Parathyroid adenoma (tissue), 2 donors: Measurements from ENCODE around the gene TMPRSS6.
"Not testable (repeated sequence)": the region's sequence is repeated elsewhere in the genome, so short reads cannot be mapped to it uniquely, and the experiment has no call there.

Source experiments
- H2AFZ ChIP-seq: fragments of 300-600 bp; sonication (generic); one replicate; pipeline ENCODE4 v1.7.0; 2017; ENCODE audit warnings: antibody characterized with exemption, mild to moderate bottlenecking
- H3K27ac ChIP-seq: fragments of 300-600 bp; sonication (generic); one replicate; pipeline ENCODE4 v1.7.0; 2017
- H3K27me3 ChIP-seq: fragments of 300-600 bp; sonication (generic); one replicate; pipeline ENCODE4 v1.7.0; 2017; ENCODE audit warnings: low read length; ENCODE audit not compliant: control insufficient read depth, insufficient read depth
- H3K36me3 ChIP-seq: fragments of 300-600 bp; sonication (generic); one replicate; pipeline ENCODE4 v1.7.0; 2017; ENCODE audit warnings: low read length; ENCODE audit not compliant: control insufficient read depth, insufficient read depth
- H3K4me1 ChIP-seq: fragments of 300-600 bp; sonication (generic); one replicate; pipeline ENCODE4 v1.7.0; 2017; ENCODE audit warnings: control low read depth
- H3K4me2 ChIP-seq: fragments of 300-600 bp; sonication (generic); one replicate; pipeline ENCODE4 v1.7.0; 2017; ENCODE audit warnings: low read length
- H3K4me3 ChIP-seq: fragments of 300-600 bp; sonication (generic); one replicate; pipeline ENCODE4 v1.7.0; 2017; ENCODE audit warnings: low read depth, low read length
- H3K79me2 ChIP-seq: fragments of 300-600 bp; sonication (generic); one replicate; pipeline ENCODE4 v1.7.0; 2017; ENCODE audit warnings: control low read depth
- H3K9ac ChIP-seq: fragments of 300-600 bp; sonication (generic); one replicate; pipeline ENCODE4 v1.7.0; 2017; ENCODE audit warnings: mild to moderate bottlenecking
- H3K9me3 ChIP-seq: fragments of 300-600 bp; sonication (generic); one replicate; pipeline ENCODE4 v1.7.0; 2017; ENCODE audit warnings: low read length; ENCODE audit not compliant: control insufficient read depth
- CTCF ChIP-seq: fragments of 300-600 bp; sonication (generic); IDR thresholded peaks from one replicate; pipeline ENCODE4 v1.7.0; 2017; ENCODE audit warnings: antibody characterized with exemption, mild to moderate bottlenecking
- donor health status: primary hyperparathyroidism.

The TMPRSS6 gene

GRCh38 chr22:37077802-37078448 lies 31.6 kb downstream of the TMPRSS6 start:
- Histone ChIP-seq H2AFZ (no peak overlapping the region), H3K27me3 (no peaks in the 10 kb centered on the region), H3K79me2 (no peaks in the 10 kb centered on the region), H3K27ac (no peak overlapping the region), H3K4me2 (no peak overlapping the region), H3K4me3 (no peak overlapping the region), H3K9me3 (no peaks in the 10 kb centered on the region), H3K36me3 (no peaks in the 10 kb centered on the region), H3K4me1 (no peaks in the 10 kb centered on the region), H3K9ac (no peak overlapping the region)
- peak; percentile 60 for TF ChIP-seq CTCF

- no peak overlapping the region for H2AFZ ChIP-seq
- H3K4me3 ChIP-seq = no peak overlapping the region
- no peaks in the 10 kb centered on the region for H3K36me3 ChIP-seq
- H3K4me1 ChIP-seq = no peaks in the 10 kb centered on the region
- no peaks in the 10 kb centered on the region for H3K27me3 ChIP-seq
- H3K4me2 ChIP-seq = no peak overlapping the region
- no peak overlapping the region for H3K9ac ChIP-seq
- no peak overlapping the region for H3K27ac ChIP-seq
- no peaks in the 10 kb centered on the region for H3K9me3 ChIP-seq
- no peak for TF ChIP-seq CTCF
- no peaks in the 10 kb centered on the region for H3K79me2 ChIP-seq
These were observed 33.6 kb downstream of the TMPRSS6 start for GRCh38 chr22:37075822-37076433.

- Histone ChIP-seq H3K9ac (no peak overlapping the region), H3K27ac (no peak overlapping the region), H3K36me3 (no peaks in the 10 kb centered on the region), H3K27me3 (no peaks in the 10 kb centered on the region), H3K79me2 (no peaks in the 10 kb centered on the region), H2AFZ (no peak overlapping the region), H3K4me3 (no peak overlapping the region), H3K9me3 (no peaks in the 10 kb centered on the region), H3K4me2 (no peak overlapping the region), H3K4me1 (no peaks in the 10 kb centered on the region)
- TF ChIP-seq CTCF = no peak
These were observed 34.5 kb downstream of the TMPRSS6 start for GRCh38 chr22:37075046-37075445.

GRCh38 chr22:37074537-37074936 lies 35.0 kb downstream of the TMPRSS6 start:
- no peak overlapping the region for H2AFZ ChIP-seq
- no peaks in the 10 kb centered on the region for H3K4me1 ChIP-seq
- no peak for TF ChIP-seq CTCF
- H3K27me3 ChIP-seq = no peaks in the 10 kb centered on the region
- H3K4me3 ChIP-seq = no peak overlapping the region
- no peak overlapping the region for H3K4me2 ChIP-seq
- no peaks in the 10 kb centered on the region for H3K36me3 ChIP-seq
- no peaks in the 10 kb centered on the region for H3K79me2 ChIP-seq
- H3K9ac ChIP-seq = no peak overlapping the region
- no peaks in the 10 kb centered on the region for H3K9me3 ChIP-seq
- no peak overlapping the region for H3K27ac ChIP-seq

- Histone ChIP-seq H3K4me2 (no peak overlapping the region), H3K27ac (no peak overlapping the region), H3K4me3 (no peak overlapping the region), H3K27me3 (peaks cover 5% of the 10 kb centered on the region), H3K36me3 (no peaks in the 10 kb centered on the region), H3K4me1 (no peaks in the 10 kb centered on the region), H3K9me3 (no peaks in the 10 kb centered on the region), H3K79me2 (no peaks in the 10 kb centered on the region), H2AFZ (no peak overlapping the region), H3K9ac (no peak overlapping the region)
- TF ChIP-seq CTCF = no peak
These were observed 36.8 kb downstream of the TMPRSS6 start for GRCh38 chr22:37072673-37073072.

GRCh38 chr22:37071850-37072592 lies 37.5 kb downstream of the TMPRSS6 start:
- not testable (repeated sequence) for H3K79me2 ChIP-seq, H3K4me1 ChIP-seq, H3K36me3 ChIP-seq, H2AFZ ChIP-seq, H3K4me2 ChIP-seq, H3K9me3 ChIP-seq, H3K9ac ChIP-seq, H3K4me3 ChIP-seq, H3K27ac ChIP-seq, H3K27me3 ChIP-seq
